GM21825 (cell line): ENCODE results near the gene OR5AR1.
"Not testable (repeated sequence)": the region's sequence is repeated elsewhere in the genome, so short reads cannot be mapped to it uniquely, and the experiment has no call there.

Experiments used
- ATAC-seq: cut with Tn5 transposase; IDR thresholded peaks from one replicate; pipeline ENCODE4 v1.9.1; 2021; ENCODE audit warnings: mild to moderate bottlenecking, moderate library complexity; ENCODE audit not compliant: unreplicated experiment

OR5AR1 gene

GRCh38 chr11:56663386-56663785 is at the start of gene OR5AR1:
TSS of gene OR5AR1 (plus strand) at chr11:56663686. CDS start at chr11:56663686, 0 bp downstream.
- ATAC-seq = no peak

- no peak for ATAC-seq
These were observed 38.8 kb upstream of the OR5AR1 start for GRCh38 chr11:56624661-56625110.

- no peak for ATAC-seq
These were observed 37.5 kb upstream of the OR5AR1 start for GRCh38 chr11:56625946-56626345.

- no peak for ATAC-seq
These were observed 31.2 kb upstream of the OR5AR1 start for GRCh38 chr11:56632329-56632728.

- ATAC-seq = no peak
These were observed 26.6 kb upstream of the OR5AR1 start for GRCh38 chr11:56636861-56637260.

GRCh38 chr11:56637500-56637899 is 26.0 kb upstream of the OR5AR1 start:
- no peak for ATAC-seq

GRCh38 chr11:56642339-56642738 is 21.1 kb upstream of the OR5AR1 start, which contains the start of gene OR5AP2:
TSS of gene OR5AP2 (minus strand) at chr11:56642439. CDS start at chr11:56642439, 0 bp downstream.
- no peak for ATAC-seq

- no peak for ATAC-seq
These were observed 3.7 kb upstream of the OR5AR1 start for GRCh38 chr11:56659755-56660154.

GRCh38 chr11:56670984-56671383 is 7.5 kb downstream of the OR5AR1 start:
- no peak for ATAC-seq

- no peak for ATAC-seq
These were observed 25.1 kb downstream of the OR5AR1 start for GRCh38 chr11:56688554-56689100.

GRCh38 chr11:56691179-56691578 is 27.7 kb downstream of the OR5AR1 start:
- ATAC-seq = not testable (repeated sequence)

GRCh38 chr11:56693428-56693827 is 29.9 kb downstream of the OR5AR1 start:
- ATAC-seq = no peak

- ATAC-seq = no peak
These were observed 35.3 kb downstream of the OR5AR1 start, which contains the start of gene OR9G1 for GRCh38 chr11:56698795-56699194. TSS of gene OR9G1 (plus strand) at chr11:56699095. CDS start at chr11:56700388, 1,293 bp downstream.

- no peak for ATAC-seq
These were observed 36.9 kb downstream of the OR5AR1 start for GRCh38 chr11:56700242-56700913.

GRCh38 chr11:56700914-56701485 is 37.5 kb downstream of the OR5AR1 start:
- ATAC-seq = no peak

- ATAC-seq = no peak
These were observed 42.4 kb downstream of the OR5AR1 start for GRCh38 chr11:56705784-56706396.

- no peak for ATAC-seq
These were observed 43.0 kb downstream of the OR5AR1 start for GRCh38 chr11:56706486-56706885.

- ATAC-seq = no peak
These were observed 50.7 kb downstream of the OR5AR1 start for GRCh38 chr11:56714206-56714605.
